ENCODE results near the gene SPRY4.
"Not testable (repeated sequence)": the region's sequence is repeated elsewhere in the genome, so short reads cannot be mapped to it uniquely, and the experiment has no call there.

The SPRY4 gene

GRCh38 chr5:142333749-142334148 lies 8.9 kb upstream of the SPRY4 start:
- DNase-seq (ENCODE audit: low spot score): not testable (repeated sequence)

- DNase-seq (ENCODE audit: low spot score): no peak
These were observed 5.6 kb upstream of the SPRY4 start for GRCh38 chr5:142330444-142330843.

GRCh38 chr5:142330026-142330425 lies 5.2 kb upstream of the SPRY4 start:
- no peak for DNase-seq (ENCODE audit: low spot score)

GRCh38 chr5:142327111-142327842 lies 2.5 kb upstream of the SPRY4 start:
- DNase-seq (ENCODE audit: low spot score): no peak

- no peak for DNase-seq (ENCODE audit: low spot score)
These were observed 1.7 kb upstream of the SPRY4 start for GRCh38 chr5:142326480-142326938.

GRCh38 chr5:142325725-142326479 lies 1.1 kb upstream of the SPRY4 start:
- peak; percentile 93 for DNase-seq (ENCODE audit: low spot score)

GRCh38 chr5:142324136-142324870 lies 518 bp downstream of the SPRY4 start:
- DNase-seq (ENCODE audit: low spot score): peak; percentile 45

GRCh38 chr5:142323480-142324135 lies 1.2 kb downstream of the SPRY4 start:
- DNase-seq (ENCODE audit: low spot score): no peak

- no peak for DNase-seq (ENCODE audit: low spot score)
These were observed 1.9 kb downstream of the SPRY4 start for GRCh38 chr5:142322747-142323479.

- no peak for DNase-seq (ENCODE audit: low spot score)
These were observed 2.4 kb downstream of the SPRY4 start for GRCh38 chr5:142322403-142322746.

- DNase-seq (ENCODE audit: low spot score): no peak
These were observed 3.8 kb downstream of the SPRY4 start for GRCh38 chr5:142320851-142321560.

- no peak for DNase-seq (ENCODE audit: low spot score)
These were observed 4.4 kb downstream of the SPRY4 start for GRCh38 chr5:142320430-142320738.

- no peak for DNase-seq (ENCODE audit: low spot score)
These were observed 5.0 kb downstream of the SPRY4 start for GRCh38 chr5:142319560-142320429.

- no peak for DNase-seq (ENCODE audit: low spot score)
These were observed 5.7 kb downstream of the SPRY4 start for GRCh38 chr5:142319105-142319504.

- no peak for DNase-seq (ENCODE audit: low spot score)
These were observed 7.1 kb downstream of the SPRY4 start for GRCh38 chr5:142317753-142318152.

- DNase-seq (ENCODE audit: low spot score): no peak
These were observed 7.6 kb downstream of the SPRY4 start for GRCh38 chr5:142317173-142317572.

- no peak for DNase-seq (ENCODE audit: low spot score)
These were observed 8.1 kb downstream of the SPRY4 start for GRCh38 chr5:142316681-142317080.

- DNase-seq (ENCODE audit: low spot score): no peak
These were observed 8.8 kb downstream of the SPRY4 start for GRCh38 chr5:142316051-142316450.

GRCh38 chr5:142315096-142315900 lies 9.5 kb downstream of the SPRY4 start:
- no peak for DNase-seq (ENCODE audit: low spot score)

All from LoVo (cell line).